Measurements from ENCODE around the gene BBC3.
"Not testable (repeated sequence)": the region's sequence is repeated elsewhere in the genome, so short reads cannot be mapped to it uniquely, and the experiment has no call there.

BBC3 gene

DNA sequence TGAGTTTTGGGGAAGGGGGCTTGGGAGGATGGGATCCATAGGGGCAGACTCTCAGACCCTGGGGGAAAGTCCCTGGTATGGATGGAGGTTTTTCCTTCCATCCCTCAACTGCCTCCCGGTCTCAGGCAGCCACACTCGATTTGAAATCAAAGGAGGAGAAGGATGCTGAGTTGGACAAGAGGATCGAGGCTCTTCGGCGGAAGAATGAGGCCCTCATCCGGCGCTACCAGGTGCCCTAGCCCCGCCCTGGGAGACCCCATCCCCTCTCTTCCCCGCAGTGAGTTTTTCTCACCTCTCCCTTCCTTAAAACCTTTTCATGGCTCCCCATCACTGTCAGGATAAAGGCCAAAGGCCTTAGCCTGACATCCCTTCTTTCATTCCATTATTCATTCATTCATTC, 27.4 kb upstream of the BBC3 start:
- DNase-seq (ENCODE audit: low read depth) = no peak

DNA sequence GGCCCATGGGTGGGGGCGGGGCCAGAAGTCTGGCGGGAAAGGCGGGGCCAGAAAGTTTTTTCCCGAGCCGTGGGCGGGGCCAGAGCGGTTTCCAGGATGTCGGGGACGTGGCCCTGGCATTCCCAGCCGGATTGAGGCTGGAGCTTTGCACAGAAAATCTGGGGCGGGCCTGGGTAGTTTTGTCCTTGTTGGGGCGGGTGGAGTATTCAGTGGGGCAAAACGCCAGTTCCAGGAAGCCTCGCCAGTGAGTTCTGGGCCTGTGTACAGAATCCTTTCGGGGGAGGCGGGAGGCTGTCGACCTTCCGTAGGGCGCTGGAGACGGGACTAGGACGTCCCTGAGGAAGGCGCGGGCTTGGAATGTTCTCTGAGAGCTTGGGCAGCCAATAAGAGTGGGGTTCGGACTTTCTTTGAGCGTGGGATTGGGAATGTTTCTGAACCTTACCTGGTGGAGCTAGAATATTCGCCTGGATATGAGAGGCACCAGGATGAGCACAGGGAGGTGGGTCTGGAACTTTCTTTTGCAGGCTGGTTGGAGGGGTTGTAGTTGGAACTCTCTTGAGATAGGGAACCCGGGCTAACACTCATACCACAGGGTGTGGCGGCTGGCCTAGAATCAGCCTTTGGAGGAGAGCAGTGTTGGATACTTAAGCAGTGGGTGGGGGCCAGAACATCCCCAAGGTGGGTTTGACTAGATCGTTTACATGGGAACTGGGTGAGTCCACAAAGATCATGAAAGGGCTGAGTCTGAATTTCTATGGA, 26.6 kb upstream of the BBC3 start:
- DNase-seq (ENCODE audit: low read depth) = no peak

DNA sequence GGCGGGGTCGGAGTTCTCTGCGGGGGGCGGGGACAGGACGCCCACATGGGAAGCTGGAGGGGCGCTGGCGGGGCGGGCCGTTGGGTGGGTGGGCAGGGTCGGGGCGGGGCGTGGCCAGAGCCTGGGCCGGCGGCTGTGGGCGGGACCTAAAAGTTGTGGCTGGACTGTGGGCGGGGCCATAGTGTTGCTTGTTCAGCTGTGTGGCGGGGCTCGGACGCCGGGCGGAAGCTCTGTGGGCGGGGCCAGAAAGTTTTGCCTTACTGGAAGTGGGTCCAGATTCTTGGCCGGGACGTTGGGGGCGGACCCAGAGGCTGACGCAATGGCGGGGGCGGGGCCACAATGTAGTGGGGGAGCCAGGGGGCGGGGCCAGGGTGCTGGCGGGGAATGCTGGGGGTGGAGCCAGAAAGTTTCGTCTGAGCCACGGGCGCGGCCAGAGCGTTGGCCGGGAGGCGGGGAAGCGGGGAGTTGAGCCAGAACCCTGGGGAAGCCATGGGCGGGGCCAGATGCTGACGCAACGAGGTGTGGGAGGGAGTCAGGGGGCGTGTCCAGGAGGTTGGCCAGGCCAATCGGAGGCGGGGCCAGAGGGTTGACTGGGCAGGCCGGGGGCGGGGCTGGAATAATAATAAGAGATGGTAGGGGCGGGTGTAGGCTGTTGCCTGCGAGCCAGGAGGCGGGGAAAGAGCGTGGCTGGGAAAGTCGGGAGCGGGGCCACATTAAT, 25.9 kb upstream of the BBC3 start:
- peak; percentile 96 for DNase-seq (ENCODE audit: low read depth)

DNA sequence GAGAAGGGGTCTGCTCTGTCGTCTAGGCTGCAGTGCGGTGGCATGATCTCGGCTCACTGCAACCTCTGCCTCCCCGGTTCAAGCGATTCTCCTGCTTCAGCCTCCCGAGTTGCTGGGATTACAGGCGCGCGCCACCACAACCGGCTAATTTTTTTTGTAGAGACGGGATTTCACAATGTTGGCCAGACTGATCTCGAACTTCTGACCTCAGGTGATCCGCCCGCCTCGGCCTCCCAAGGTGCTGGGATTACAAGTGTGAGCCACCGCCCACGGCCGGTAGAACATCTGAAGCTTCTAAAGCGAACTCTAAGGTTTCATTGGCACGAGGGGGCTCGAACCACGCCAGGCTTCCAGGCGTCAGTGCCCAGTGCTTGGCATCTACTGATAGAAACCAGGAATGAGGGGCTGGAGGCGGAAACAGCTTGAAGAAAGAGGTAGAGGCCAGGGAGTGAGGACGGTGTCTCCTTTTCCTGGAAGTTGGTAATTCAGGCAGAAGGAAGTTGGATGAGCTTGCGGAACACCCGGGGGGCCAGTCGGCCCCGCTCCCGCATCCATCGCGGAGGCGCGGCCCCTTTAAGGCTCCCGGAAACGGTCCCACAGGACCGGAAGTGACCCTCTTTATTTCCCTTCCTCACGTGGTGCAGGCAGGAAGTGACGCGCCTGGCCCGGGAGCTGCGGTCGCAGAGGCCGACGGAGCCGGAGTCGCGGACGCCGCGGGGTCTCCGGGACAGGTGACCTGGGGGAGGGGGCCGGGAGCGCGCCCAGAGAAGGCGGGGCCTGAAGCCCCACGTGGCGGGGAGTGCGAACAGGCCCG, 25.1 kb upstream of the BBC3 start, which contains the start of gene CCDC9:
Gene CCDC9 (plus strand): TSS at position 647 of the 814 bp plus-strand sequence. CDS start 1,876 bp downstream, outside the sequence.
- DNase-seq (ENCODE audit: low read depth) = peak; percentile 91

DNA sequence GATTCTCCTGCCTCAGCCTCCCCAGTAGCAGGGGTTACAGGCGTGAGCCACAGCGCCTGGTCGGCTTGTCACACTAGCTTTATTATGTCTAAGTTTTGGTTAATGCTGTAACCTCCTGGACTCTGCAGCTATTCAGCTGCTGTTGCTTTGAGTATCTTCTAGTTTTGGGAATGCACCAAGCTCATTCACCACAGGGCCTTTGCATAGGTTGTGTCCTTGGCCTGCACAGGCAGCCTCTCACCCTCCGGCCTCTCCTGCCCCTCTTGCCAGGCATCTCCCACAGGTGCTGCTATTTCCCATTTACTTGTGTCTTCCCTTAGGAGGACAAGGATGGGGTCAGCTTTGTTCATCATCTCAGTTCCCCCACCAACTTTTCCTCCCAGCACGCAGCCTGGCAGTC, 23.0 kb upstream of the BBC3 start:
- no peak for DNase-seq (ENCODE audit: low read depth)

DNA sequence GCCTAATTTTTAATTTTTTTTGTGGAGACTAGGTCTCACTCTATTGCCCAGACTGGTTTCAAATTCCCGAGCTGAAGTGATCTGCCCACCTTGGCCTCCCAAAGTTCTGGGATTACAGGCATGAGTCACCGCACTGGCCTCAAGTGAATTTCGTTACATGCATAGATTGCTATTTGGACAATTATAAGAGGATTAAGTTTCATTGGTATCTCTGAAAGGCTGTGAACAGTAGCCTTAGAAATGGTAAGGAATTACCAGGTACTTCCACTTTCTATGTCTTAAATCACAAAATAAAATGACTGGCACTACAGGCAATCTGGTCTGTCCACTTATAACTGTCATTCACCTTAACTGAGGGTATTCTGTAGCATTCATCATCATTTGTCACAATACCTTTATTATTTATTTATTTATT, 22.5 kb upstream of the BBC3 start:
- DNase-seq (ENCODE audit: low read depth) = no peak

DNA sequence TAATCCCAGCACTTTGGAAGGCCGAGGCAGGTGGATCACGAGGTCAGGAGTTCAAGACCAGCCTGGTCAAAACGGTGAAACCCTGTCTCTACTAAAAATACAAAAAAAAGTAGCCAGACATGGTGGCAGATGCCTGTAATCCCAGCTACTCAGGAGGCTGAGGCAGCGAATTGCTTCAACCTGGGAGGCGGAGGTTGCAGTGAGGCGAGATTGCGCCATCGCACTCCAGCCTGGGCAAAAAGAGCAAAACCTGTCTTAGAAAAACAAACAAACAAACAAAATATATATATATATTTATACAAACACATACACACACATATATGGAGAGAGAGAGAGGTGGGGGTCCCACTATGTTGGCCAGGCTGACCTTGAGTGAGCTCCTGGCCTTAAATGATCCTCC, 22.0 kb upstream of the BBC3 start:
- DNase-seq (ENCODE audit: low read depth) = not testable (repeated sequence)

DNA sequence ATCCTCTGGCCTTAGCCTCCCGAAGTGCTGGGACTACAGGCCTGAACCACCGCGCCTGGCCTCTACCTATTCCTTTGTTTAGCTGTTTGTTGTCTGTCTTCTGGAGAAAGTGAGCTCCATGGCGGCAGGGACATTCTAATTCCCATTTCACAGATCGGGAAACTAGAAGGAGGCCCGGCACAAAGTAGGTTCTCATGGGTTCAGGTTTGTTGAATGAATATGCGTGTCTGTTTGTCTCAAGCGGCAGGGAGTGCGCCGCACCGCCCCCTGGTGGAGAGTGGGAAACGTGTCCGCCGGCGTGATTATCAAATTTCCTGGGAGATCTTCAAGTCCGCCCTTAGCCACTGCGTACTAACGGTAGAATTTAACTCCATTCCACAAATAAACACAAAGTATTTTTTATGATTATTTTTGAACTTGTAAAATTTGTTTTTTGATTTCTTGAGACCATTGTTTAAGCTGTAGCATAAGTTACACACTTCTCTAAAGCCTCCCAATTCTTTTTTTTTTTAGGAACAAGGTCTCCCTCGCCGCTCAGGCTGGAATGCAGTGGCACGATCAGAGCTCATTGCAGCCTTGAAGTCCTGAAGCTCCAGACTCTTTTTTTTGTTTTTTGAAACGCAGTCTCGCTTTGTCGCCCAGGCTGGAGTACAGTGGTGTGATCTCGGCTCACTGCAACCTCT, 16.4 kb upstream of the BBC3 start:
- no peak for DNase-seq (ENCODE audit: low read depth)

DNA sequence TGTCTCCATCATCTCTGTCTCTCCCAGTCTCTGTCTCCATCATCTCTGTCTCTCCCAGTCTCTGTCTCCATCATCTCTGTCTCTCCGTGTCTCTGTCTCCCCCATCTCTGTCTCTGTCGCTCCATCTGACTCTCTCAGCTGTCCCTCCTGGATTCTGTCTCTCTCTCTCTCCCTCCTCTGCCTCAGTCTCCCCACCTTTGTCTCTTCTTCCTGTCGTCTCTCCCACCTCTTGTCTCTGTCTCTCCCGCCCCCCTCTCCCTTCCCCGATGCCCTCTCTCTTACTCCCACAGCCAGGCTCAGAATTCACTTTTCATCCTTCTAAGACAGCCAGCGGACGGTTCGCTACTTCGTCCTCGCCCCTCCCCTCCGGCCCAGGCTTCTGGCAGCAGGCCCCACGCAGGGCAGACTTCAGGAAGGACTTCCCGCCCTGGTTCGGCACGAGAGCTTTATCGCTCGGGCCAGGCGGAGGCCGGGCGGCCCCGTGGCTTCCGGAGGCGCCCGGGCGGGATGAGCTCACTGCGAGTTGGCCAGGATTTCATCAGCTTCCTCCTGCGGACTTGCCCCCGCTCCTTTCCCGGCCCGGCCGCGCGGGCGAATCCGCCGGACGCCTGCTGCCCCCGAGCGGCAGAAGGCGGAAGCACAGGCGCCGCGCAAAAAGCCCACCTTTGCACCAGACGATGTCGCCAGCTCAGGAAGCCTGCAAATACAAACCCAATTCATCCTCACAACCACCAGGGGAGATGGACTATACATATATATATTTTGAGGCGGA, 13.0 kb upstream of the BBC3 start:
- peak; percentile 92 for DNase-seq (ENCODE audit: low read depth)

DNA sequence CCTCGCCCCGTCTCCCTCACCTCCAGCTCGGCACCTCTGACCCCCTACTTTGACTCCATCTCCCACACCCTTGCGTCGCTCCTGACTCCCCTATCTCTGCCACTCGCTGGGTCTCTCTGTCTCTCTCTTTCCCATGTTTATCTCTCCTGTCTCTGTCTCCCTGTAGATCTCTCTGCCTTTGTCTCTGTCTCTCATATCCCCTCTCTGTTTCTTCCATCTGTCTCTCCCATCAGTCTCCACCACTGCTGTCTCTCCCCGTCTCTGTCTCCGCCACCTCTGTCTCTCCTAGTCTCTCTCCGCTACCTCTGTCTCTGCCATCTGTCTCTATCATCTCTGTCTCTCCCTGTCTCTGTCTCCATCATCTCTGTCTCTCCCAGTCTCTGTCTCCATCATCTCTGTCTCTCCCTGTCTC, 12.4 kb upstream of the BBC3 start:
- DNase-seq (ENCODE audit: low read depth) = no peak

DNA sequence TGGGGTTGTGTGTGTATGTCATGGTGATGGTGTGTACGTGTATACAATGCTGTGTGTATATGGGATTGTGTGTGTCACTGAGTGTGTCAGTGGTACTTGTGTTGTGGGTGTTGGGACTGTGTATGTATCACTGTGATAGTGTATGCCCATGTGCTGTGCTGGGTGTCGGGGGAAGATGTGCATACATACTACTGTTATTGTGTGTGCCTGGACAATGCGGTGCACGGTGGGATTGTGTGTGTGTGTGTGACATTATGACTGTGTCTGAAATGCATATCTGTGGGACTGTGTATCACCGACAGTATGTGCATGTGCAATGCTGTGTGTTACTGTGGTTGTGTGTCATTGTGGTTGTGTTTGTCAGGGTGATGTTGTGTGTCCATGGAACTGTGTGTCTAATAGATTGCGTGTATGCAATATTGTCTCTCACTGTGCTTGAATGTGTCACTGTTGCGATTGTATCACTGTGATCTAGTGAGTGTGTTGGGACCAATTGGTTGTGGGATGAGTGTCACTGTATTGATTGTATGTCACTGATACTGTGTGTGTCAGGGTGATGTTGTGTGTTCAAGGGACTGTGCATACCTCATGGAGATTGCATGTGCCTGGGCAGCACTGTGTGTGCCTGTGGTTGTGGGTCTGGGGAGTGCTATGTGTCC, 11.0 kb upstream of the BBC3 start:
- DNase-seq (ENCODE audit: low read depth) = no peak

DNA sequence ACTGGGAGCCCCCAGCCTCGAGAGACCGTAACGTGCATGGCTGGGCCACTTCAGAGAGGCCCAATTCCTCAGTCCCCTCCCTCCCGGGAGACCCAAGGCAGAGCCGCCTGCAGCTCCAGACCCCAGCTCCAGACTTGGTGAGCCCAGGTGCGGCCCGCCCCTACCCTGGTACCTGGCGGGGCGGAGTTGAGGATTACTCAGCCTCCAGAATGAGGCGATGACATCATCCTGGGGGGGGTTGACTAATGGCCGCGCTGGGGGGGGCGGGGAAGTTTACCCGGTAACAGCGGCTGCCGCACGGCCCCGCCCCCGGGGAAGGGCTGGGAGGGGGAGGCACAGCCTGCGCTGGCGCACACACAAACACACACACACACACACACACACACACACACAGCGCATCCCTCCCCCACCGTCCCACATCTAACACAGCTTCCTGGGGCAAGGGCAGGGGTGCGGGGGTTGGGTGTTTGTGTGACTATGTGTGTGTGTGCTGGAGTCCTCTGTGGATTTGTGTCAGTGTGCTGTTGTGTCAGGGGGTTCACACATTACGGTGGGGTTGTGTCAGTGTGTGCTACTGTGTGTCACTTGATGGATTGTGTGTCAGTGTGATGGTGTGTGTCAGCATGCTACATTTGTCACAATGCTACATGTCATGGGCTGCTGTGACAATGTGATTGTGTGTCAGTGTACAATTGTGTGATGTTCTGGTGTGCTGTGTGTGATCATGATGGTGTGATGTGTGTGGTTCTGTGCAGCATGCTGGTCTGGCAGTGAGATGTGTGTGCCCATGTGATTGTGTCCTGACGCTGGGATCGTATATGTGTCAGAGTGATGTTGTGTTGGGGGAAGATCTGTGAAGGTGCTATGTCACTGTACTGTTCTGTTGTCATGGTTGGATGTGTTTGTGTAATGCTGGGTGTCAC, 10.3 kb upstream of the BBC3 start:
- no peak for DNase-seq (ENCODE audit: low read depth)

DNA sequence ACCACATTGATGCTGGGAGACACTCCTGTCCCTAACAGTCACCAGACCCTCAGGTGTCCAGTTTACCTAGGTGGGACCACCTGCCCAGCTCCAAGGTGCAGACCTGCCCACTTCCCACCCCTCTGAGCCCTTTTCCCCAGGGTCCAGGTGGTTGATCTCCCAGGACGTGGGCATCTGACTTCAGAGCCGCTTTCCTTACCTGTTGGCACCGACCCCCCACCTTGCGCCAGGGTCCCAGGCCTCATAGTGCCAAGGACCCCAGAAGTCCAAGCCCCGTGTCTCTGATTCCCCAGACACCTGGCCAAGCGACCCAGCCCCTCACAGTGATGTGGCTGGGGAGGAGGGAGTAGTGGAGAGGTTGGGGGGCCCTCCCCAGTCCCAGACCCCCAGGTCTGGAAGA, 9.6 kb upstream of the BBC3 start:
- DNase-seq (ENCODE audit: low read depth) = no peak

DNA sequence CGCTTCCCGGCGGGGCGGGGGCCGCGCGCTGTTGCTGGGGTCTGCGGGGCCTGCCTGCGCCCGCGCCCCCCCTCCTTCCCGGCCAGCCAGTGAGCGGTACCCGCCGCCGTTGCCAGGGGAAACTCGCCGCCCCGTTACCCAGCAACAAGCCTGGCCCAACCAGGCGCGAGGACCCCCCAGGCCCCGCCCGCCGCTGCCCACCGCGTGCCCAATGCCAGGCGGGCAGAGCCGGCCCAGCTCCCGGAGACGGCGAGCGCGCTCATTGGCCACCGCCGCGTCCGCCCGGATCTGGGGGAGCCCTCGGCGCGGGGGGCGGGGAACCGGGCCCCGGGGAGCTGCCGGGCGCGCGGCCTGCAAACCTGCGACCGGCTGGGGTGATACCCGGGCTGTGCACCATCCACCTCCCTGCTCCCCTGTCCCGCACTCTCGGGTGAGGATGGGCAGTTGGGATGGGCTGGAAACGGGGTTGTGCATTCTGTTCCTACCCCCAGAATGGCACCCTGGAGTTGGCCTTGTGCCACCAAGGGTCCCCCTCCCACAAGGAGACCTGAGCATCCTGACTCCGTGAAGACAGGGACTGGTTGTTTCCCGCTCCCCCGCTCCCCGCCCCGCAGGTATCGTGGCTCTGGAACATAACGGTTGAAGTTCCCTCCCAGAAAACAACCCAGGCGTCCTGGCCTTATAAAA, 8.8 kb upstream of the BBC3 start:
- DNase-seq (ENCODE audit: low read depth) = no peak

DNA sequence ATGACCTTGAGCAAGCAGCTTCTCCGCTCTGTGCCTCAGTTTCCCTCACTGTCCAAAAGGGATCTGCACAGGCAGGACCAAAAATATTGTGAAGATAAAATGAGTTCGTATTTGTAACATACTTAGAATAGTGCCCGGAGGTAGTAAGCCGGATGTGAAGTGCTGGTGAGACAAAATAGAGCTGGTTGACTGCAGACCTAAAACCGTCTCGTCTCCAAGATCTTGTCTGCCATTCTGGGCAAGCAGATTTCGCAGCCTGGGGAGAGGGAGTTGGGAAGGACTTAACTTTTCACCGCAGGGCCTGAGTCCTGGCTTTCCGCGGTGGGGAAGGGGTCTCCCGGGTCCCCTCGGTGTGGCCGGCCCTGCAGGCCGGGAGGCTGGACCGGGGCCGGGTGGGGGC, 8.2 kb upstream of the BBC3 start:
- no peak for DNase-seq (ENCODE audit: low read depth)

DNA sequence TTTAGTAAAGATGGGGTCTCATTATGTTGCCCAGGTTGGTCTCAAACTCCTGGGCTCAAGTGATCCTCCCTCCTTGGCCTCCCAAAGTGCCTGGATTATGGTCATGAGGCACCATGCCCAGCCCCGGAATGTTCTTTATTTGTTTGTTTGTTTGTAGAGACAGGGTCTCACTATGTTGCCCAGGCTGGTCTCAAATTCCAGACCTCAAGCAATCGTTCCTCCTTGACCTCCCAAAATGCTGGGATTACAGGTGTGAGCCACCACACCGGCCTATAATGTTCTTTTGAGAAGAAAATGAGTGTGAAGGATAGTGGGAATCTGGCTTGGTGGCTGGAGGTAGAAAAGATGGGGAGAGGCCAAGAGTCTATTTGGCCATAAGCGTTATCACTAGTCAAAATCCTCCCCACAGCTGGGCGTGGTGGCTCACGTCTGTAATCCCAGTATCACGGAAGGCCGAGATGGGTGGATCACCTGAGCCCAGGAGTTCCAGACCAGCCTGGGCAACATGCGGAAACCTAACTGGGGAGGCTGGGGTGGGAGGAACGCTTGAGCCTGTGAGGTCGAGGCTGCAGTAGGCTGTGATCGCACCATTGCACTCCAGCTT, 5.2 kb upstream of the BBC3 start:
- no peak for DNase-seq (ENCODE audit: low read depth)

DNA sequence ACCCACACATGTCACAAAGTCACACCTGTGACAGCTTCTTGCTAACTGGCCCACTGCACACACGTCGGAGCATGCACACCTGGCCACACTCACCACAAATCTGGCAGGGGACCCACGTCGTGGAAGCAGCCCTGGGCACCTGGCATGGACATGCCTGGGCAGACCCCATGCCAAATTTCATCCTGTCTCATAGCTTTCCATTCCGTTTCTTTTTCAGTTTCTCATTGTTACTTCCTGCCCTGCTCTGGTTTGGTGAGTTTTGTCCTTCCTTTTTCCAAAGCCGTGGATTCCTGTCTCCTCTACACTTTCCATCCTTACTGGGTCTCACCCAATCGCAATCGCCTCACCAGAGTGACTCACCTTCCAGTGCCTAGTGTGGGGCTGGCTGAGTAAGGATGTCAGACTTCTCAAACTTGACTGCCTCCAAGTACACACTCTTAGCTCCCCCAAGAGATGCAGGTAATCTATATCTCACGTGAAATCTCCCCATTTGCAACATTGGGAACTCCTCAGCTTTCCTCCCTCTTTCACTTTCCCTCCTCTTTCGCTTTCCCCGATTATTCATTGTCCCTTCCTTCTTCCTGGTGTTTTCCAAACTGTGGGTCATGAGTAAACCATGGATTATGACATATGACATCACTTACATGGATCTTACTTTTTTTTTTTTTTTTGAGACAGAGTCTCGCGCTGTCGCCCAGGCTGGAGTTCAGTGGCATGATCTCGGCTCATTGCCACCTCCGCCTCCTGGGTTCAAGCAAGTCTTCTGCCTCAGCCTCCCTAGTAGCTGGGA, 1.6 kb upstream of the BBC3 start:
- DNase-seq (ENCODE audit: low read depth) = peak; percentile 76

Data from stromal cell of bone marrow (primary cell).